Measurements from ENCODE around the gene DCUN1D4. TPM values are rescaled to one million over a fixed set of nuclear protein-coding genes. Genes with fewer than 3 reads are reported as not detected.

The DCUN1D4 gene
- total RNA-seq, 4 donors from 2014 or later: 38.2 to 109 (median 88.1) TPM

DNA sequence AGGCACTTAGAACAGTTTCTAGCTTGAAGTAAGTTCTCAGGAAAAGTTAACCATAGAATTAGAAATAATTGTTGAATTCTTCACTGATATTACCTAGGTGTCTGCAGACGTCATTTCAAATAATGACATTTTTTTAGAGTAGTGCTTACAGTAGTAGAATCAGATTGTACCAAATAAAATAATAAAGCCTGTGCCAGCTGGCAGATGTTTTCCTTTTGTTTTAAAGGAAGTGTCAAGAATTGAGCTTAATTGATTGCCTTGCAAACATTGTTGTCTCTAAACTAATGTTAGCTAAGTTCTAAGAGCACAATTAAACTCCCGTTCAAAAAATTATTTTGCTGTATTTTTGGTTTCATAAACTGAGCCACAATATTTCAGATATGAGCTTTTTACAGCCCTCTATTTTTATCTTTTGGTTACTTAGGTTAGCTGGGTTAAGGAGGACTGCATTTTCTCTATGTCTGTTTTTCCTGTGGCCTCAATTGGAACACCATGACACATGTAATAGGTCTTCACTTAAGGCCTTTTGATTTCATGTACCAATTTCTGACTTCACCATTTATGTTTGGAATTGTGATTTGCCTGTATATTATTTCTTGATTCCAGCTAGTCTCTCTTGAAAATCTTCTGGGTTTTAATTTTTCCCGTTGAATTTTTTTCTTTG is 64.2 kb downstream of the DCUN1D4 start:
- TF ChIP-seq, protein P1, sequence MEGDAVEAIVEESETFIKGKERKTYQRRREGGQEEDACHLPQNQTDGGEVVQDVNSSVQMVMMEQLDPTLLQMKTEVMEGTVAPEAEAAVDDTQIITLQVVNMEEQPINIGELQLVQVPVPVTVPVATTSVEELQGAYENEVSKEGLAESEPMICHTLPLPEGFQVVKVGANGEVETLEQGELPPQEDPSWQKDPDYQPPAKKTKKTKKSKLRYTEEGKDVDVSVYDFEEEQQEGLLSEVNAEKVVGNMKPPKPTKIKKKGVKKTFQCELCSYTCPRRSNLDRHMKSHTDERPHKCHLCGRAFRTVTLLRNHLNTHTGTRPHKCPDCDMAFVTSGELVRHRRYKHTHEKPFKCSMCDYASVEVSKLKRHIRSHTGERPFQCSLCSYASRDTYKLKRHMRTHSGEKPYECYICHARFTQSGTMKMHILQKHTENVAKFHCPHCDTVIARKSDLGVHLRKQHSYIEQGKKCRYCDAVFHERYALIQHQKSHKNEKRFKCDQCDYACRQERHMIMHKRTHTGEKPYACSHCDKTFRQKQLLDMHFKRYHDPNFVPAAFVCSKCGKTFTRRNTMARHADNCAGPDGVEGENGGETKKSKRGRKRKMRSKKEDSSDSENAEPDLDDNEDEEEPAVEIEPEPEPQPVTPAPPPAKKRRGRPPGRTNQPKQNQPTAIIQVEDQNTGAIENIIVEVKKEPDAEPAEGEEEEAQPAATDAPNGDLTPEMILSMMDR (IDR thresholded peaks at IDR 0.05): no peak
- Histone ChIP-seq H3K9me3 (no peaks in the 10 kb centered on the region), H3K27ac (no peak overlapping the region), H3K27me3 (no peaks in the 10 kb centered on the region), H3K4me1 (no peaks in the 10 kb centered on the region), H3K36me3 (no peaks in the 10 kb centered on the region), H3K4me3 (no peak overlapping the region)
- intact Hi-C loops (cut with DNase I; ENCODE audit: low total_unique reads): no loop called here
- no peak for DNase-seq

DNA sequence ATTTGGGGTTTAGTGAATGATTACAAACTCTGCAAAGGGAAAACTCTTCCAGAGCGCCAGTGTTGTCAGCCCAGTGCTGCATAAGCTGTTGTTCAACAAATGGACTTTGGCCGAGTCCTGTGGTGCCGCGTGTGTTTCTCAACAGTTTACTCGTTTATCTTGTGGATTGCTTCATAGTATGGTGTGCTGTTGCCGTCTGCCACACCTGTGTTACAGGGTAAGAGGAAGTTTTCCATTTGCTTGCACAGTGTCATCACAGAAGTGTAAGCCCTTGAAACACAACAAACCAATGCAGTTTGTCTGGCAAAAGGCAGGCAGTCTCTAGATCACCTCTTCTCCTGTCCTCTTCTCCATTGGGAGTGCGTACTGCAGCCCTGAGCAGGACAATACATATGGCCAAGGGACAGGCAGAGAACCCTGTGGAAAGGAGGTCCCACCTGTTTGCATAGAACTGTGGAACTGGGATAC is 66.3 kb downstream of the DCUN1D4 start:
- TF ChIP-seq, protein P1 (IDR thresholded peaks at IDR 0.05): no peak
- no peak for TF ChIP-seq POLR2A (IDR thresholded peaks at IDR 0.05)
- H3K9me3 ChIP-seq: no peaks in the 10 kb centered on the region
- H3K4me1 ChIP-seq: no peaks in the 10 kb centered on the region
- H3K27me3 ChIP-seq: no peaks in the 10 kb centered on the region
- no peak for DNase-seq
- intact Hi-C loops (cut with DNase I; ENCODE audit: low total_unique reads): no loop called here
- no peaks in the 10 kb centered on the region for H3K36me3 ChIP-seq
- no peak overlapping the region for H3K4me3 ChIP-seq
- H3K27ac ChIP-seq: no peak overlapping the region

DNA sequence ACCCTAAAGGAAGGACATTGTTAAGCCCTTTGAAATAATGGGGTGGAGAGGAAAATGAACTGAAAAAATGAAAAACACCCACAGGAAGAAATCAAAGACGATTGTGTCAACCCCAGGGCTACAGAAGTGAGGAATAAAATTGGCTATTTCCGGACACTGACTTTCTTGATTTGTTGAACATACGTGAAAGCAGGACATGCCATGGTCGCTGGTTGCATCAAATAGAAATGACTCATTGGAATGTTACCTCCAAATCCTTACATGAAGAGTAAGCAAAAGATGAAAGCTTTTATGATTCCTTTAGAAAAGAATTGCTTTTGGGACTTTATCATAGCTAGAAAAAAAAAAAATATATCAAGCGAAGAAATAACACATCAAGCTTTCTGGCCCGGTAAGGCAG is 75.3 kb downstream of the DCUN1D4 start:
- no peaks in the 10 kb centered on the region for H3K4me1 ChIP-seq
- H3K27me3 ChIP-seq: no peaks in the 10 kb centered on the region
- intact Hi-C loops (cut with DNase I; ENCODE audit: low total_unique reads): no loop called here
- TF ChIP-seq, protein P1 (IDR thresholded peaks at IDR 0.05): no peak
- H3K9me3 ChIP-seq: no peaks in the 10 kb centered on the region
- DNase-seq: no peak
- H3K27ac ChIP-seq: no peak overlapping the region
- no peak overlapping the region for H3K4me3 ChIP-seq
- no peaks in the 10 kb centered on the region for H3K36me3 ChIP-seq

DNA sequence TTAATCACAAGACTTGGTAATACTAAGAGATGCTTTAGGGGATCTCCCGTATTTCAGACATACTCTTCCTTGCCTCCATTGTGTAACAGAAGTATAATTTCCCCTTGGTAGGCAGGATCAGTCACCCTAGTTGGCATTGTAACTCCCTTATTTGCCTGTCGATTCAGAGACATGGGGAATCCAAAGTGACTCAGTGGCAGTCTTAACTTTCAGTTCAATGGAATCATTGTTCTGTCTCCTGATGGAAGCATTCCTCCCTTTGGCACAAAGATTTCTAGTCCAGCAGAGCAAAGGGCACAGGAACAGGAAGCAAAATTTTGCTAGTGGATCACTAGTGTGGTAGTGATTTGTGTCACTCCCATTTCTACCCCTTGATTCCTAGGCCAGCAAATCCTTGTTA is 80.4 kb downstream of the DCUN1D4 start:
- intact Hi-C loops (cut with DNase I; ENCODE audit: low total_unique reads): no loop called here
- no peak for DNase-seq
- Histone ChIP-seq H3K4me1 (no peaks in the 10 kb centered on the region), H3K36me3 (no peaks in the 10 kb centered on the region), H3K4me3 (no peak overlapping the region), H3K27me3 (no peaks in the 10 kb centered on the region), H3K27ac (no peak overlapping the region), H3K9me3 (no peaks in the 10 kb centered on the region)
- TF ChIP-seq, protein P1 (IDR thresholded peaks at IDR 0.05): no peak
- no peak for TF ChIP-seq POLR2A (IDR thresholded peaks at IDR 0.05)

DNA sequence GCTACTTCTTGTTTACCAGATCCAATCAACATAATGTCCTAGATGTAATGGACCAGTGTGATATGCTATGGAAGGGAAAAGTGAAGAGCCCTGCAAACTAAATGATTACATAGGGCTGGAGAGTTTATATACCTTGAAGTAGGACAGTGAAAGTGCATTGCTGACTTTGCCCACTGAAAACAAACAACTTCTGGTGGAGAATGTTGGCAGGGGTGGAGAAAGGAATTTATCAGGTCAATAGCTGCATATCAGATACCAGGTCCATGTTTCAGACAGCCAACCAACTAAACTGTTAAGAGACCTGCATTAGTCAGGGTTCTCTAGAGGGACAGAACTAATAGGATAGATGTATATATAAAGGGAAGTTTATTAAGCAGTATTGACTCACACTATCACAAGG is 82.4 kb downstream of the DCUN1D4 start:
- Histone ChIP-seq H3K4me1 (no peaks in the 10 kb centered on the region), H3K9me3 (no peaks in the 10 kb centered on the region), H3K4me3 (no peak overlapping the region), H3K36me3 (no peaks in the 10 kb centered on the region), H3K27me3 (no peaks in the 10 kb centered on the region), H3K27ac (no peak overlapping the region)
- TF ChIP-seq, protein P1 (IDR thresholded peaks at IDR 0.05): no peak
- no peak for TF ChIP-seq POLR2A (IDR thresholded peaks at IDR 0.05)
- no peak for DNase-seq
- intact Hi-C loops (cut with DNase I; ENCODE audit: low total_unique reads): no loop called here
